GM18951 (cell line): Measurements from ENCODE around the gene CPED1.

Source experiments
- POLR2A ChIP-seq: IDR thresholded peaks from 4 replicates; pipeline ENCODE4 v1.6.1; 2011; ENCODE audit warnings: mild to moderate bottlenecking; ENCODE audit not compliant: insufficient read length, insufficient read depth; ENCODE audit errors: extremely low read depth
- in situ Hi-C: fragments of 300-500 bp; cut with MboI; formaldehyde crosslinking; loops from one replicate; pipeline ENCODE4 v1.12.0; 2022; ENCODE audit warnings: low sequenced_read_pairs, mixed read lengths, inconsistent platforms; ENCODE audit not compliant: unreplicated experiment

CPED1 gene

GRCh38 chr7:121072826-121073225 is 84.3 kb downstream of the CPED1 start:
- in situ Hi-C loops, result no loop called here
- no peak for TF ChIP-seq POLR2A

DNA sequence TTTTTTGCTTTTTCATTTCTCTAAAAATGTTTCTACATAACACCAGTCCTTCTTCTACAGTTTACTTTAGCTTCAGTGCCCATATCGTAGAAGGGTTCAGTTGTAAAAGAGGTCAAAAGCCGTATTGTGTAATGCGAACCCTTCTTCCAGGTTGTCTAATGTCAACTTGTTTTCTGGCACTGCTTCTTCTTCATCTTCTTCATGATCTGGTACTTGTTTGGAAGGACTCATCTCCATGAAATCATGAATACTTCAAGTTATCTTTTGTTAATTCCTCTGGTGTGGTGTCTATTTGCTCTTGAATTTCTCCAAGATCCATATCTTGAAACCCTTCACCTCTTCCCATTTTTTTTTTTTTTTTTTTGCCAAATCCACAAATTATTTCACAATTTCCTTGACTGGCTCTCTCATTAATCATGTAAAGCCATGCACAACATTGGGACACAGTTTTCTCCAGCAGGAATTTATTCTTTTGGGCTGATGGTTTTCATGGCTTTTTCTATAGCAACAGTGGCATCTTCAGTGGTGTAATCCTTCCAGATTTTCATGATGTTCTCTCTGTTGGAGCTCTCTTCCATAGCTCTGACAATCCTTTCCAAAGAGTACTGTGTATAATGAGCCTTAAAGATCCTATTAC is 85.1 kb downstream of the CPED1 start:
- in situ Hi-C loops, result no loop called here
- no peak for TF ChIP-seq POLR2A

DNA sequence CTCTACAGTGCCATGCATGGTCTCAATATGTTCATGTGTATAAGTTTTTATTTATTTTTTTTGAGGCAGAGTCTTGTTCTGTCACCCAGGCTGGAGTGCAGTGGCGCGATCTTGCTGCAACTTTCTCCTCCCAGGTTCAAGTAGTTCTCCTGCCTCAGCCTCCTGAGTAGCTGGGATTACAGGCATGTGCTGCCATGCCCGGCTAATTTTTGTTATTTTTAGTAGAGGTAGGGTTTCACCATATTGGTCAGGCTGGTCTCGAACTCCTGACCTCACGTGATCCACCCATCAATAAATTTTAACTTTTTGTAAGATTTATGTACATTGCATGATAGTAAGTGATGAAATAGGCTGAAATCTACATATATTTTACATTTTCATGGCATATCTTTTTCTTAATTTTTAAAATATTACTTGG is 86.9 kb downstream of the CPED1 start:
- in situ Hi-C loops, result loop anchor here (25.0 kb wide), 1 partner anchor 288 kb away; no protein-coding TSS in a partner anchor

DNA sequence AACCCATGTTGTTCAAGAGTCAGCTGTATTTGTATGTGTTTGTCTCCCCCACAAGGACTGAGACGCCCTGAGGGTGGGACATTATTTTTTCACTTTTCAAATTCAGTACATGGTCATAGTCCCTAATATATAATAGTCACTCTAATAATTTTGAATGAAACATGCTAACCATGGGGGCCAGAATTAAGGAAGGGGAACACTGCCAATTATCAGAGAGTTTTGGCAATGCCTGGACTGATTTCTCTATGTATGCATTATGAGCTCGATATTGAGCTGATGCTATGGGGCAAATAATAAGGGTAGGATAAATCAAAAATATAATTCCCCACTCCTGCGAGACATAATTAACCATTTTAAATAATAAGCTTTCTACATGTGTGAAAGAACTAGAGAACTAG is 87.4 kb downstream of the CPED1 start:
- in situ Hi-C loops, result loop anchor here (25.0 kb wide), 1 partner anchor 289 kb away; no protein-coding TSS in a partner anchor
- TF ChIP-seq POLR2A, result no peak

- TF ChIP-seq POLR2A, result no peak
- in situ Hi-C loops, result loop anchor here (25.0 kb wide), 1 partner anchor 289 kb away; no protein-coding TSS in a partner anchor
These were observed 88.0 kb downstream of the CPED1 start for GRCh38 chr7:121076350-121077164.

GRCh38 chr7:121077165-121077630 is 88.7 kb downstream of the CPED1 start:
- in situ Hi-C loops, result loop anchor here (25.0 kb wide), 1 partner anchor 290 kb away; no protein-coding TSS in a partner anchor
- TF ChIP-seq POLR2A, result no peak

DNA sequence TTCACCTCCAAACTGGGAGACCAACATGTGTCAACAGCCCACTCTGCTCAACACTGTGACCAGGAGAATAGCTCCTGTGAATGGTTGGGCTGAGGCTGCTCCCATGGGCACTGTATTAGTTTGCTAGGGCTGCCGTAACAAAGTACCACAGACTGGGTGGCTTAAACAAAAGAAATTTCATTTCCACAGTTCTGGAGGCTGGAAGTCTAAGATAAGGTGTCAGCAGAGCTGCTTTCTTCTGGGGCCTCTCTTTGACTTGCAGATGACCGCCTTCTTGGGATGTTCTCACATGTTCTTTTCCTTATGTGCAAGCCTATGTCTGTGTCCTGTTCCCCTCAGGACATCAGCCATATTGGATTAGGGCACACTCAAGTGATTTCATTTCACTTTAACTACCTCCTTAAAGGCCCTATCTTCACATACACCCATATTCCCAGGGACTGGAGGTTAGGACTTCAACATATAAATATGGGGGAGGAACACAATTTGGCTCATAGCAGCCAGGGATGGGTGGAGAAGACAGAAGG is 90.3 kb downstream of the CPED1 start:
- in situ Hi-C loops, result loop anchor here (25.0 kb wide), 1 partner anchor 291 kb away; no protein-coding TSS in a partner anchor
- no peak for TF ChIP-seq POLR2A

GRCh38 chr7:121079425-121080169 is 91.1 kb downstream of the CPED1 start:
- TF ChIP-seq POLR2A, result no peak
- in situ Hi-C loops, result loop anchor here (25.0 kb wide), 1 partner anchor 292 kb away; no protein-coding TSS in a partner anchor

DNA sequence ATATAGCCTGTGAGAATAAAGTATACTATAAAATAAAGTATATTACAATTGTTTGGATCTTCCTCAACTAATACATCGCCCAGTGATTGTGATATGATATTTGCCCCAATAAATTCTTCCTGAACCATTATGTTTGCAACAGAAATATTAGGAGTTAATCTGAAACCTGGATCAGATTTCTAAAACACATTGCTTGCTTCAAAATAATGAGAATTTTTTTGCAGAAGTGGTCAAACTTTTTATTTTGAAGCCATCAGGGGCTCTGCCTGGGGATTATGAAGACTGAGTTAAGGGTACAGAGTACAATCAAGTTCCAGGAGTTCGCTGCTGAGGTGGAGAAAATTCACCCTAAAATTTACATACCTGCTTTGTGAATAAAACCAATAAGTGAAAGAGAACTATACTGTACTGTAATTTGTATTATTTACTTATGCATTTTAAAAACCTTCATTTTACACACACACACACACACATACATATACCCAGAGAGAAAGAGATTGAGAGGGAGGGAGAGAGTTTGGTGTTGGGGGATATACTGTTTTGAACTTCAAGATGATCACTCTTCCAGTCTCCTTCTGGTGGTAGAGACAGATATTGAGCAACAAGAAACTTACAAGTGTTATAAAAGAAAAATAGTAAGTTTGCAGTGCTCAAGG is 91.9 kb downstream of the CPED1 start:
- in situ Hi-C loops, result loop anchor here (25.0 kb wide), 1 partner anchor 293 kb away; no protein-coding TSS in a partner anchor
- no peak for TF ChIP-seq POLR2A

GRCh38 chr7:121080913-121081326 is 92.4 kb downstream of the CPED1 start:
- in situ Hi-C loops, result loop anchor here (25.0 kb wide), 1 partner anchor 294 kb away; no protein-coding TSS in a partner anchor
- TF ChIP-seq POLR2A, result no peak

DNA sequence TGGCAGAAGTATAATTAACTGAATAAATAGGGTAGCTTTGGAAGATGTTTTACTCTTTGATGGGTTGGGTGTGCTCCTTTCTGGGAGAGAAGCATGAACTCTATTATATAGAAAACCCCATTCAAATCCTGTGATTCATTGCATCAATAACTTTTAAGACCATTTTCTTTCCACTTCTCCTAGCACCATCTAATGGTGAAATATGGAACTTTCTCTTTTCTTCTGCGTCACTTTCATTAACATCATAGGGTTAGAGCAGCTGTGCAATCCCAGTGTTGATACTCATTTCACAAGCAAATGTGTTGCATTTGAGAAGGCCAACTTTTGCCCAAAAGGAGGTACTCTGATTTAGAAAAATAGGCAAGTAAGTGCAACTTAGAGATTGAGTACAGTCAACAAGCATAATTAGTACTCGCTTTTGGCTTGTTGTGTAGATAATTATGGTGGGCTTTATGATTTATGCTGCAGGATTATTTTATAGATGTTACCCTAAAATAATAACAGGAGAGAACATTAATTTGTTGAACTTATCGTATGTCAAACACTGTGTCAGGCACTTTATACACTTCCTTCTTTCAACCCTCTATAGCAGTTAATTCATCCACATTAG is 92.9 kb downstream of the CPED1 start:
- in situ Hi-C loops, result loop anchor here (25.0 kb wide), 1 partner anchor 294 kb away; no protein-coding TSS in a partner anchor
- no peak for TF ChIP-seq POLR2A
